ENCODE results near the gene FAM222B.
"Not testable (repeated sequence)": the region's sequence is repeated elsewhere in the genome, so short reads cannot be mapped to it uniquely, and the experiment has no call there.

FAM222B gene, protein sequence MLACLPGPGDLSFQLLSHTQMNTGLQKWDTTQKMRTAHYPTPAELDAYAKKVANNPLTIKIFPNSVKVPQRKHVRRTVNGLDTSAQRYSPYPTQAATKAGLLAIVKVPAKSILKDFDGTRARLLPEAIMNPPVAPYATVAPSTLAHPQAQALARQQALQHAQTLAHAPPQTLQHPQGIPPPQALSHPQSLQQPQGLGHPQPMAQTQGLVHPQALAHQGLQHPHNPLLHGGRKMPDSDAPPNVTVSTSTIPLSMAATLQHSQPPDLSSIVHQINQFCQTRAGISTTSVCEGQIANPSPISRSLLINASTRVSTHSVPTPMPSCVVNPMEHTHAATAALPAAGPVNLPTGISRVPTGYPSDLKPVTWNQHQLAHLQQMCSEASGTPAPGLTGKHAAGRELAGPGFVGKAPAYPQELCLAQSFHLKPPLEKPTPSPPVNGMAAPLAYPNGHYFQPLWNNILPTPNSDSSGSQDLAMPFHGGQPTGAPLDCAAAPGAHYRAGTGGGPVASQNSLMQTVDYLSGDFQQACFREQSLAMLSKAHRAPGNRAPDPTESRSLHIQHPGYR

DNA sequence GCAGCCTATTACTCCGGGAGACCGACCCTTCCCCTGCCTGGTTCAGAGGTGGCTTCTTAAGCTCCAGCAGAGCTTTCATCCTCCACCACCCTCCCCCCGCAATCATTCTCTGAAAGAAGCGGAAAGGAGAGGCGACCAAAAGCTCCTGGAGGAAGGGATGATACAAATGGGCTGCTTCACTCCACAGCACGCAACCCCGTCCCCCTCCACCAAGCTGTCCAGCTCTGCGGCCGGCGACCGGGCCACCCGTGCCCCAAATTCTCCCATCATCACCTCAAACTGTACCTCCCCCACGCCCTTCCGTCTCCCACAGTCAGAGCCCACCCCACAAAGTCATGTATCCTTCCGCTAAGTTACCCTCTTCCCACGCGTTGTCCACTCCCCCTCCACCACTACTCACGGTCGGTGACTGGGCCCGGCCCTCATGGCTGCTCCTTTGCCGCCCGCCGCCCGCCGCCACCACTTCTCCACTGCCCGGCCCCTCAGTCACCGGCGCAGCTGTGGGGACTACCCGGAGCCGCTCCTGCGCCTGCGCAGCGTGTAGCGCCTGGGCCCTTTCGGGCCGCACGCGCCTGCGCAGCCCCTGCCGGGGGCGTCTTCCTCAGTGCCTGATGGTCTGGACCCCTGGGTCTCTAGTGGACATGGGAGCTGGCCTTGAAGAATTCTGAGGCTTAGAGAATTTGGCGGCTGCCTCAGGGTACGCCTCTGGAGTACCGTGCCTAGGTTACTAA, at the start of gene FAM222B:
TSS of gene FAM222B (minus strand) at position 509 of the 731 bp plus-strand sequence. CDS start 76,123 bp downstream, outside the sequence.
- ATAC-seq (peak; percentile 98), DNase-seq (peak; percentile 90)

DNA sequence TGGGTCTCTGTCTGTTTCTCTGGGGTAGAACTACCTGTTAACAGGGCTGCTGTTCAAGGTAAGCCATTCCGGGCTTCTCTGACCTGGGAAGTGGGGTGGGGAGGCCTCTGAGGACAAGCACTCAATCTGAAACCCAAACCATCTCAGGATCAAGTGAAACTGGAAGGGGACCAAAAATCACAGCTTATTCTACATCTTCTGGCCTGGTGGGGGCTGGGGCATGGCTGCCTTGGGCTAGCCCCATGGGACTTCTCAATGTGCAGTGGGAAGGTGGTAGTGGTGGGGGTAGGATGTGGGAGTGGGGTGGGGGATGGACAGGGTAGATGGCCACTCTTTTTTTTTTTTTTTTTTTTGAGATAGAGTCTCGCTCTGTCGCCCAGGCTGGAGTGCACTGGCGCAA, 49.4 kb upstream of the FAM222B start:
- DNase-seq (no peak), ATAC-seq (no peak)

DNA sequence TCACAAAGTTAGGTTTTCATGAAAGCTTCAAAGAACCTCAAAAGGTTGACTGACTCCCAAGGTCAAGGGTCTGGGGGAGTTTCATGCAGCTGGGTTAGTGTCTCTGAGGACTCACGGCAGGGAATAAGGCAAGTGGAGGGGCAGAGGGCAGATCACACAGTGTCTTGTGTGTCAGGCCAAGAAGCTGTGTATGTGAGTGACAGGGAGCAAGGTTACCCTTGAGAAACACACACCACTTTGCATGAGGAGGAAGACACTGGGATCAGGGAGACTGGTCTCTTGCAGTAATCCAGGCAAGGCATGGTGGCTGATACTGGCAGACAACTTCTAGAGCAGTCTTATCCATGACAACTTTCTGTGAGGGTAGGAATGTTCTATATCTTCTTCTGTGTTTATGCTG, 48.6 kb upstream of the FAM222B start:
- DNase-seq (no peak), ATAC-seq (no peak)

DNA sequence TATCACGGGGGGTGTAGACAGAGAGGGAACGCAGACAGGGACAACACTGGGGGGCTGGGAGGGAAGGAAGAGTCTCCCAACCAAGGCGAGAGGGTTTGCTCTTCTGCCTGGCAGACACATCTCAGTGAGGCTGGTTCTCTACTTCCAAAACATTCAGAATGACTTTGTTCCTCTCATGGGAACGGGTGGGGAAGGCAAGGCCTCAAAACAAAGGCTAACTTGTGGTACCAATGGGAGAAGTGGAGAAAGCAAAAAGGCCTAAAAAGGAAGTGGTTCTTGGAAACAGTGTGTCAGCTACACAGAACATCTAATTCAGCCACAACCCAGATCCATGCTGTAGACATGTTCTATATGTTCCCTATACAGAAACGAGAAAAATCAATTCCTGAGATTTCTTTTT, 47.4 kb upstream of the FAM222B start:
- no peak for DNase-seq
- no peak for ATAC-seq

DNA sequence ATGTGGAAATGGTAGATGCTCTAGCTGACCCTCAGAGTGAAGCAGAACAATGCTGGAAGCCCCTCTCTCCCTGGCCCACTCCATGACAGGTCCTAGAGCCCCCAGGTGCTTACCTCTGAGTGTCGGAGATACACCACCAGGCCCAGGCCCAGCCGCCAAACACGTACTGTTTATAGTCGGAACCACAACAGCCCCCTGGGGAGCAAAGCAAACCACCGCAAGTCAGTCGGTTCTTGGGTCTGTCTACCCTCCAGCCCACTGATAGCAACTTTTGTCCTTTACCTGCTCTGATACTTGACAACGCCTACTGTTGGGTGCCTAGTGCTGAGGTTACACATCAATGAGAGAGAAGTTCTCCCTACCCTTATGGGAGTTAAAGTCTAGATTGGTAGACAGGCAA, 46.2 kb upstream of the FAM222B start:
- ATAC-seq (no peak), DNase-seq (no peak)

DNA sequence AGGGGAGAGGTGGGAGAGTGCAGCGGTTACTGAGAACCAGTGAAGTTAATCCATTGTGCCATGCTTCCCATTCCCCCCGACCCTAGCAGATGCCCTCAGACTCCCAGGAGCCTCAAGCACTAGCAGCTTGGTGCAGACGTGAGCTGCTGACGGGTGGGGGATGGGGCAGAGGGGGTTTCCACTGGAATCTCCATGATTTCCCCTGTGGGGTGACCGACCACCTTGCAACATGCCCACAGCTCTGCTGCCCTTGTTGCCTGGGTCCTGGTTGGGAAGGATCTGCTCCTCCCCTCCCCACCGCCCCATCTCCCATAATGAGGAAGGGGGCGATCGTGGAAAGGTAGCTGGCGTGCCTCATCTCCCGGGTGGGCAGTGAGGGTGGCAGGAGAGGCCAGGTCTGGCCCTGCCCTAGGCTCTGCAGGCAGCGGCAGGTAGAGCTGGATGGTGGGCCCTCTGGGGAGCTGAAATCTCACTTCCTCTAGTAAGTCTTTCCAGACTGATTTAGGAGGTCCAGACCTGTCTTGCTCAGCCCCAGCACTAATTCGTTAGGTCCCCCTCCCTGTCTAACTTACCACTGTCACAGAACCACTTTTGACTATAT, 45.4 kb upstream of the FAM222B start:
- ATAC-seq, result no peak
- no peak for DNase-seq

DNA sequence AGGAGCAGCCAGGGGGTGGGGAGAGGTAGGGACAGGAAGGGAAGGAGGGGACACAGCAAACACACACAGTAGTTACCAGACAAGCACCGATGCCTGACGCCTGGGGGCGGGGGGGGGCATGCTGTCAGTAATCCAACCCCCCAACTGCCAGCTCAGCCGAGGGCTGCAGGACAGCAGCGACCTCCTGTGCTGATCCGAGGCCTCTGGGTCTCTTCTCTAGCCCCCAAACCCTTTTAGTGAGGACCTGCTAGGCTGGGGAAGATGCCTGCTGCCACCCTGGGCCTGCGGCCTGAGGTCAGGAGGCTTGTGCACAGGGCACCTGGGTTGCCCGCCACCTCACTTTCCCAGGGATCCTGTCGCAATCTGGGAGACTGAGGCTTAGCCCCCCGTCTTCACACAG, 43.4 kb upstream of the FAM222B start:
- no peak for DNase-seq
- ATAC-seq, result no peak

DNA sequence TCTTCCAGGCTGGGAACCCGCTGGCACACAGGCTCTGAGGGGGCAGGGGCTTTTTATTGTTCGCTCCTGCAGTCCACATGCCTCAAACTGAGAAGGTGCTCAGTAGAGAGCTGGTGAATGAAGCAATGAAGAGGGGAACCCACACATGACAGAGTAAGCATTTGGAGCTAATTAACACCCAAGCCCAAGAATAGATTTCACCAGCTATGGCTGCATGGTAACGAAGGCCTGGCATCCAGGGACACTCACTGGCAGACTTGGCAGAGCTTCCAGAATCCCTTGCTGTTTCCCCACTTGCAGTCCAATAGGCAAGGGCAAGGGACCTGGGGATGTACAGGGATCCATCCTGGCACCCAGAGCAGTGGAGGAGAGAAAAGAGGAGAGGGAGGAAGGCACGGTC, 42.8 kb upstream of the FAM222B start:
- no peak for DNase-seq
- ATAC-seq, result no peak

DNA sequence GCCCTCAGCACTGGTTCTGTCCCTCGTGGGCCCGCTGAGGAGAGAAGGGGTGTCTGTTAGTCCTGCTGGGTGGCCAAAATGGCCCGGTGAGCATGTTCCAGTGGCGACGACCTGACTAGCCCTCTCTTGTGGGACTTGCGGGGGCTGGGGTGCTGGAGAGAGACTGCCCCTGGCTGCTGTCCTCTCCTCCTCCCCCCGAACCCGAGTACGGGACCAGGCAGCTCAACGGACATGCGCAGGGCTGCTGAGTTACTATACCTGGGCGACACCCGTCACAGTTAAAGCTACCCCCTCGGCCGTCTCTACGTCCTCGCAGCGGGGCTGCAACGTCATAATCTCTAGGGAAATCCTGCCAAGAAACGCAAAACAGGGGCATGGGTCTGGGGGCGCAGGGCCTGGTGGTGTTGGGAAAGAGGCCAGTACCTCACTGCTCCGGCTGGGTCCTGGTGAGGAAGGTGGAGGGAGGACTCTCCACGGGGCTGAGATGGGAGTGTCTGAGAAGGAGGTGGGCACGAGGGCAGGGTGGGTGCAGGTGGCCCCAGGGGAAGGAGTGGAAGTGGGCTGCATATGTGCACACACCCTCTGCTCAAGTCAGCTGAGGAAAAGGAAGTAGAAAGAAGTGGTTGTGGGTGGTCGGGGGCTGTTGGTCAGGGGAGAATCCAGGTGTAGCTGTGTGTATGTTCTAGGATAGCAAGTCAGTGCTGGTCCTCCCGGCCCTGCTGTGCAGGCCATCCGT, 41.5 kb upstream of the FAM222B start:
- DNase-seq (no peak), ATAC-seq (no peak)

DNA sequence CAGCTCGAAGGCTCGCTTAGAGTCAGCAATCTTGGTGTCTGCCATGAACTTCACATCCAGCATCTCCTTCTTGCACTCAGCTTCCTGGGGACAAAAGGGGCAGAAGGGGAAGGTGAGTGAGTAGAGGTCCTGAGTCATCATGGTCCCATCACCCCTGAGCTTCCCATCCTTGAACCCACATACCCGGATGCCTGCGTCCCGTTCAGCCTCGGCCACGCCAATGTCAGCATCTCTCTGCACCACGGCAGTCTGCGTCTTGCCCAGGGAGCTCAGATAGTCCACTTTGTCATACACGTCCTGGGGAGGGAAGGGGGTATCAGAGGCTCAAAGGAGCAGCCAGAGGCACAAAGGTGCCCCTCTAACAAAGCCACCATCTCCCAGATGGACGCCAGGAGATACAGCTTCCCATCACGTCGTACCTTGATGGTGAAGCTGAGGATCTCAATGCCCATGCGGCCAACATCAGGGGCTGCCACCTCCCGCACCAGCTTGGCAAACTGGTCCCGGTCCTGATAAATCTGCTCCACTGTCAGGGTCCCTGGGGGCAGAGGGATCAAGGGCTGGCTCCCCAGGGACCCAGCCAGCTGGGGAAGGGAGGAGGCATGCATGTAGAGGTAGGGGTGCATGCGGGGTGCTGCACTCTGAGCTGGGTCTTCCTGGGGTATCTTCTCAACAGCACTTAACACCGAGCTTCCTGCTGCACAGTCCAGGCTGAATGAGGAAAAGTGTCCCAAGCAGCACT, 39.7 kb upstream of the FAM222B start:
- no peak for DNase-seq
- ATAC-seq, result no peak

DNA sequence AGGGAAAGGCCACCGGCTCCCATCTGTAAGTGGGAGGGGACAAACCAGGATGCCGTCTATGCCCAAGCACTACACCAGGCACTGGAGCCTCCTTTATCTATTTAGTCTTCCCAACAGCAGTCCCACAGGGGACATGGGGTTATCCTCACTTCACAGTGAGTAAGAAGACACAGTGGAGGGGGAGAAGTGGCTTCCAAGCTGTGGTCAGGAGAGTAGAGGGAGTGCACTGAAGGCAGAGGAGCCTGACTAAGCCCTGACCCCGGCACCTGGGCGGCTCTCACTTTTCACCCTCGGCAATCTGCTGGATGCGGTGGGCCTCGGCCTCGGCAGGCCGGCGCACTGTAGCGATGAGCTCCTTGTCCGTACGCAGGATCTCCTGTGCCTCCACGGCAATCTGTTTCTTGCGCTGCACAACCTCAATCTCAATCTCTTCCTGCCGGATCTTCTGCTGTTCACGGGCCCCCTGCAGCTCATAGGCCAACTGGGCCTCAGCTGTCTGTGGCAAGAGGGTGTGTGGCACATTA, 39.0 kb upstream of the FAM222B start:
- ATAC-seq (no peak), DNase-seq (no peak)

DNA sequence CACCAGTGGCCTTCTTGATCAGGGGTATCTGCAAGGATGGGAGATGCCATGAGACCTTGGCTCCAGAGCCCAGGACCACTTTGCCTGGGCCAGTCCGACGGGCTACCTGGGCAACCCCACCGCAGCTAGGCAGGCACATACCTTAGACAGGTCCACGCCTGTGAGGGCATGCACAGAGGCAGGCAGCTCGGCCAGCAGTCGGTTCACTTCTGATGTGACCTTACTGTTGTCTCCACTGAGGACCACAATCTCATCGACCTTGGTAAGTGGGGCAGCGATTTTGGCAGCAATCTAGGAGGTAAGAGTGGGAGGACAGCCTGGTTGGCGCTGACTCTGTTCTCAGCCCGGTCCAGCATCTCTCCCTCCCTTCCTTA, 38.0 kb upstream of the FAM222B start:
- ATAC-seq, result no peak
- no peak for DNase-seq

DNA sequence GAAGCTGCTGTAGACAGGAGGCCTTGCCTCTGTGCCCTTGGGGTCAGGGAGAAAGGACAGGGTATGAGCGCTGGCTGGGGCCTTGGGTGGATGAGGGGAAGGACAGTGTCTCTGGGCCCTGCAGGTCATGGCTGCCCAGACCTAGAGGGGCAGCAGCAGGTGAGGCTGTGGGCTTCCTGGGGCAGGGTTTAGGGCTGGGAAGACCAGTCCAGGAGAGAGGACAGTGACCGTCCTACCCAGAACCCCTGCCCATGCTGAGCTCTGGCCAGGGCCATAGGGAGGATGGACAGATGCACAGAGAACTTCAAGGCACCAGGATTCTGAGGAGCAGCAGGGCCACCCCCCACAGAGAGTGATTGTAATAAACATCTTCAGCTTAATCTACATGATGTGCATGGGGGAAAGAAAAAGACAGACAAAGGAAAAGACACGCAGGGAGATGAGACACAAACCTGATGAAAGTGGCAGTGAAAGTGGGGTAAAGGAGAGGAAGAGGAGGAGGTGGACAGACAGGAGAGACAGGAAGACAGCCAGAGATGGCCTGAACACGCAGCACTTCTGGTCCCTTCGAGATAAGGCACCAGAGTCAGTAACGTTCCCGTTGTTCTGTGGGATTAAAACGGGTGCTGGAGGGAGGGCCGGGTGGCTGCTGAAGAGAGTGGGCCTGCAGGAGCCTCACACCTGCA, 37.4 kb upstream of the FAM222B start:
- no peak for DNase-seq
- ATAC-seq, result no peak

DNA sequence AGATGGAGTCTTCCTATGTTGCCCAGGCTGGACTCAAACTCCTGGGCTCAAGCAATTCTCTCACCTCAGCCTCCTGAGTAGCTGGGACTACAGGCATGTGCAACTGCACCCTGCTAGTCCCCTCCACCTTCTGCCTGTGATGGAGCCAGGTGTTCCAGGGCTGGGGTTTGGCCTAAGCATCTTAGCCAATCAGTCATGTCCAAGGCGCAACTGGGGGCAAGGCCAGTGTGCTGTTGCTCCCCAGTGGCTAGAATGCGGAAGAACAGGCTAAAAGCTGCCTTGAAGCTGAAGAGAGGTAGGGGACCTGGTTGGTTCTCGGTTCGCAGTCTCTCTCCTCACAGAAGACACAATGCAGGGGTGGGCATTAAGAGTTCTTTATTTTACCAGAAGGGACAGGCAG, 36.4 kb upstream of the FAM222B start:
- ATAC-seq (no peak), DNase-seq (peak; percentile 39)

DNA sequence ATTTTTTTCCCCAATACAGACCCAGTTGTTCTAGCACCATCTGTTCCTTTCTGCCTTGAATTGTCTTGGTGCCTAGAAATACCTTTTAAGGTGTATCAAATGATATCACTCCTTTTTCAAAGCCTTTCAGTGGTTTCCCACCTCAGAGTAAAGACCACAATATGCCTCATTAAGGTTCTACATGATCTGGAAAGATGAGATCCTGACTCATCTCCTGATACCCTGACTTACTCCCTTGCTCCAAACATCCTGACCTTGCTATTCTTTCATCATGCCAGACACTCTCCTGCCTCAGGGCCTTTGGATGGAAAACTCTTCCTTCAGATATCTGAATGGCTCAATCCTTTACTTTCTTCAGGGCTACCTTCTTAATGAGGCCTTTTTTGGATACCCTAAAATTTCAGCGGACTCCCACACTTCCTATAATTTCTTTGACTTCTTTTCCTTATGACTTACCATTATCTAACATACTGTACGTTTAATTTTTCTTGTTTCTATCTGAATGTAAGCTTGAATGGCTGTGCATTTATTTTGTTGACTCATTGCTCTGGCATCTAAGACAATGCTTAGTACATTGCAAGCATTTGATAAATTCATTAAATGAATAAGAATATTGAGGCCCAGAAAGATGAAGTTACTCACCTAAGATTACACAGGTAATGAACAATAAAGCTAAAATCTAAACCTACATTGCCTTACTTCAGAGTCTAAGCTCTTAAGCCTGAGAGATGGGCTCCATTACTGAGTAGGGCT, 35.7 kb upstream of the FAM222B start:
- ATAC-seq (peak; percentile 60), DNase-seq (no peak)

DNA sequence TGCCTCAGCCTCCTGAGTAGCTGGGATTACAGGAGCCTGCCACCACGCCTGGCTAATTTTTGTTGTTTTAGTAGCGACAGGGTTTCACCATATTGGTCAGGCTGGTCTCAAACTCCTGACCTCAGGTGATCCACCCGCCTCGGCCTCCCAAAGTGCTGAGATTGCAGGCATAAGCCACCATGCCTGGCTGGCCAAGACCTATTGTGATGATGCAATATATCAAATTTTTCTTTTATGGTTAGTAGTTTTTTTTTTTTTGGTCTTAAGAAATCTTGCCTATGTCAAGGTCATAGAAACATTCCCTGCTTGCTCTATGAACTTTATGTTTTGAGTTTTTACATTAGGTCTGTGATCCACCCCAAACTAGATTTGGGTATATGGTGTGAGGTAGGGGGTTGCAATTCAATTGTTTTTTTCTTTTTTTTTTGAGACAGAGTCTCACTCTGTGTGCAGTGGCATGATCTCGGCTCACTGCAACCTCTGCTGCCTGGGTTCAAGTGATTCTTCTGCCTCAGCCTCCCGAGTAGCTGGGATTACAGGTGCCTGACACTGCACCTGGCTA, 34.6 kb upstream of the FAM222B start:
- ATAC-seq, result not testable (repeated sequence)

DNA sequence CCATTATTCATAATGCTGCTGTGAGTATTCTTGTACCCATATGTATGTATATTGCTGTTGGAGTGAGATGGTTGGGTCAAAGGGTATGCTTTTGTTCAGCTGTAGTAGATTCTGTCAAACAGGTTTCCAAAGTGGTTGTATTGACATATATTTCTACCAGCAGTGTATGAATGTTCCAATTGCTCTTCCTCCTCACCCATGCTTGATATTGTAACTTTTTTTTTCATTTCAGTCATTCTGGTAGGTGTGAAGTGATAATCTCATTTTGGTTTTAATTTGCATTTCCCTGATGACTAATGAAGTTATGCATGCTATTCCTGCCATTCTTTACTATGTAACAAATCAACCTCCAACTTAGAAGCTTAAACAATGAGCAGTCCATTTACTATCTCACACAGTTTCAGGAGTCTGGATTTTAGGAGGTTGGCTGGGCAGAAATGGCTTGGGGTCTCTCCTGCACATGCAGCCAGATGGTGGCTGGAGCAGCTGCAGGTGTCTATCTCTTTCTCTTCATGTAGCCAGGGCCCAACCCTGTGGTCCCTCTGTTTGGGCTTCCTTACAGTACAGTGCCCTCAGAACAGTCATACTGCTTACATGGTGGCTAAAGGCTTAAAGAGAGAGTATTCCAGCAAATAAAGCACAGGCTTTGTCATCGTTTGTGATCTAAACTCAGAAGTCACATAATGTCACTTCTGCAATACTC, 33.4 kb upstream of the FAM222B start:
- DNase-seq, result no peak
- ATAC-seq, result peak; percentile 59

More for the DNA sequence above, 34.6 kb upstream of the FAM222B start:
- DNase-seq, result not testable (repeated sequence)

DNA sequence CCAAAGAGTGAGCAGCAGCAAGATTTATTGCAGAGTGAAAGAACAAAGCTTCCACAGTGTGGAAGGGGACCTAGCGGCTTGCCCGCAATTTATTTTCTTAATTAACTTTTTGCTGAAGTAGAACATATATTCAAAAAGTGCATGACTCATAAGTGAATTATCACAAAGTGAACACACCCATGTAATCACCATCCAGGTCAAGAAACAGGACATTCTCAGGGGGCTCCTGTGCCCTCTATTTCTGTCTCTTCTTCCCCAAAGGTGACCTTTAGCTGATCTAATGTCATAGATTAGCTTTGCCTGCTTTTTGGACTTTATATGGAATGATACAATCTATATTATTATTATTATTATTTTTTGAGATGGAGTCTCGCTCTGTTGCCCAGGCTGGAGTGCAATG, 32.2 kb upstream of the FAM222B start:
- ATAC-seq (no peak), DNase-seq (no peak)

DNA sequence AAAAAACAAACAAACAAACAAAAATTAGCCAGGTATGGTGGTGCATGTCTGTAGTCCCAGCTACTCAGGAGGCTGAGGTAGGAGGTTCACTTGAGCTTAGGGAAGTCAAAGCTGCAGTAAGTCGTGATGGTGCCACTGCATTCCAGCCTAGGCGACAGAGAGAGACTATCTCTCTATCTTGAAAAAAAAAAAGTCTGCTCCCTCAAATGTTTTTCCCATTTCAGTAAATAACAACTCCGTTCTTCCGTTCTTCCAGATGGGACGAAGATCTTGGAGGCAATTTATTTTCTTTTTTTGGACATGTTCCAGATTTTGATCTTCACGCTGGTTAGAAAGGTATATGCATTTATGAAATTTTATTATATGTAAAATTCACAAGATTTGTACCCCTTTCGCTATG, 31.2 kb upstream of the FAM222B start:
- ATAC-seq (no peak), DNase-seq (no peak)
